T-helper 1 cell treated with Interleukin-12 subunit alpha and Interleukin-12 subunit beta and Interleukin-4 antibody, amounts not matched to agents 30 ng/mL and 1 ng/mL, for 36 hours (primary cell): ENCODE measurements around the gene EML2. TPM values are rescaled to one million over a fixed set of nuclear protein-coding genes. Genes with fewer than 3 reads are reported as not detected.

Source experiments
- intact Hi-C: fragments of 100-400 bp; cut with micrococcal nuclease; formaldehyde crosslinking; loops from one replicate; pipeline ENCODE4 v1.15.1; 2024
- total RNA-seq: library from RNA; stranded (reverse); gene quantifications from 2 replicates; pipeline ENCODE4 v1.2.3, GENCODE V29; 2022

EML2 gene
- total RNA-seq, 1 donor from 2014 or later: 113 TPM

- intact Hi-C loops: no loop called here
Measured at GRCh38 chr19:45560038-45560437, 79.2 kb downstream of the EML2 start.

Other genes with a start within 250 kb of the EML2 start
- 10.6 and 11.8 TPM in 2 replicates for gene PPP1R13L, start 234.3 kb downstream of the EML2 start, total RNA-seq
- 8.2 and 9.2 TPM in 2 replicates for gene POLR1G, start 232.8 kb downstream of the EML2 start, total RNA-seq
- 86.2 and 88.5 TPM in 2 replicates for gene ERCC1, start 215.5 kb downstream of the EML2 start, total RNA-seq
- gene FOSB, start 171.4 kb downstream of the EML2 start, total RNA-seq: 5.5 and 6.4 TPM in 2 replicates
- 2.4 and 2.9 TPM in 2 replicates for gene RTN2, start 142.3 kb downstream of the EML2 start, total RNA-seq
- 1.0 and 1.4 TPM in 2 replicates for gene PPM1N, start 141.0 kb downstream of the EML2 start, total RNA-seq
- gene VASP, start 131.9 kb downstream of the EML2 start, total RNA-seq: 265 and 267 TPM in 2 replicates
- 14.8 and 15.0 TPM in 2 replicates for gene OPA3, start 54.6 kb downstream of the EML2 start, total RNA-seq
- not detected in 2 replicates for gene GPR4, start 37.2 kb downstream of the EML2 start, total RNA-seq
- 4.2 and 5.3 TPM in 2 replicates for gene GIPR, start 28.8 kb upstream of the EML2 start, total RNA-seq
- 489 and 509 TPM in 2 replicates for gene SNRPD2, start 52.6 kb upstream of the EML2 start, total RNA-seq
- gene QPCTL, start 53.3 kb upstream of the EML2 start, total RNA-seq: 6.4 and 10.2 TPM in 2 replicates
- gene FBXO46, start 91.5 kb upstream of the EML2 start, total RNA-seq: 35.1 and 41.9 TPM in 2 replicates
- not detected in 2 replicates for gene MEIOSIN, start 94.0 kb upstream of the EML2 start, total RNA-seq
- 1.6 and 2.4 TPM in 2 replicates for gene SIX5, start 129.9 kb upstream of the EML2 start, total RNA-seq
- gene DMPK, start 143.1 kb upstream of the EML2 start, total RNA-seq: 22.5 and 25.9 TPM in 2 replicates
- 34.9 and 35.1 TPM in 2 replicates for gene DMWD, start 153.4 kb upstream of the EML2 start, total RNA-seq
- gene RSPH6A, start 175.9 kb upstream of the EML2 start, total RNA-seq: 0.46 and 0.56 TPM in 2 replicates
- gene SYMPK, start 223.8 kb upstream of the EML2 start, total RNA-seq: 107 and 111 TPM in 2 replicates
- gene FOXA3, start 224.9 kb upstream of the EML2 start, total RNA-seq: not detected in 2 replicates
- gene IRF2BP1, start 246.7 kb upstream of the EML2 start, total RNA-seq: 15.2 and 16.3 TPM in 2 replicates